ENCODE data around the gene ZNF267. TPM values are rescaled to one million over a fixed set of nuclear protein-coding genes. Genes with fewer than 3 reads are reported as not detected.

Gene ZNF267
- total RNA-seq, 1 experiment from 2014 or later, result 15.9 TPM

- CTCF ChIA-PET, result no interaction called here
- Histone ChIP-seq H2AFZ (ENCODE audit: low read depth, low read length, poor library complexity, severe bottlenecking) (no peak overlapping the region), H3K79me2 (ENCODE audit: insufficient read depth, low read length) (peaks cover 29% of the 10 kb centered on the region), H3K9me2 (ENCODE audit: insufficient read depth) (no peaks in the 10 kb centered on the region), H3K4me1 (ENCODE audit: control insufficient read depth in 1 of 2, insufficient read depth in 2 of 2, low read length in 2 of 2) (peaks cover 10 to 27% of the 10 kb centered on the region in 2 experiments; a peak in 3 of 4 replicates), H4K20me1 (ENCODE audit: insufficient read depth) (no peaks in the 10 kb centered on the region), H3K9me3 (ENCODE audit: control insufficient read depth in 1 of 2, insufficient read depth in 1 of 2, low read depth in 1 of 2, low read length in 2 of 2) (no peaks in the 10 kb centered on the region), H3K36me3 (ENCODE audit: control insufficient read depth in 1 of 2, insufficient read depth in 2 of 2, low read length in 2 of 2) (peaks cover 0 to 5% of the 10 kb centered on the region in 2 experiments; a peak in 2 of 4 replicates), H3K27ac (ENCODE audit: low read depth, low read length) (no peak overlapping the region), H3K9ac (ENCODE audit: low read length) (no peak overlapping the region), H3K27me3 (ENCODE audit: insufficient read depth, low read length) (no peaks in the 10 kb centered on the region), H3K4me3 (replicated peaks in 1 of 2; ENCODE audit: low read depth in 1 of 2, low read length in 2 of 2) (no peak overlapping the region), H3K4me2 (ENCODE audit: low read length) (no peak overlapping the region)
- intact Hi-C loops (cut with micrococcal nuclease), result loop anchor here (10.0 kb wide), 1 partner anchor 367 kb away; the partner anchor contains the start of gene RUSF1
- DNase-seq (ENCODE audit: low read depth, low spot score), result no peak
- RAD21 ChIA-PET (ENCODE audit: low non-redundant PET in 1 of 2, low total read pairs in 2 of 2, uncharacterized antibody in 2 of 2, unreplicated experiment in 2 of 2), result no interaction called here
- POLR2A ChIA-PET, result no interaction called here
- TF ChIP-seq YY1 (IDR thresholded peaks at IDR 0.05; ENCODE audit: extremely low read depth, insufficient replicate concordance, low read depth, low read length), result no peak
- no peak for TF ChIP-seq CTCF (IDR thresholded peaks at IDR 0.05 in 2 of 3, conservative IDR thresholded peaks at IDR 0.05 in 1 of 3; ENCODE audit: borderline replicate concordance in 1 of 3, insufficient read depth in 1 of 3, low read depth in 2 of 3, low read length in 2 of 3)
- no peak for TF ChIP-seq RAD21 (IDR thresholded peaks at IDR 0.05; ENCODE audit: low read depth)
- TF ChIP-seq EGR1 (IDR thresholded peaks at IDR 0.05; ENCODE audit: low read depth), result no peak
- TF ChIP-seq EZH2 (IDR thresholded peaks at IDR 0.05), result no peak
- TF ChIP-seq EZH2phosphoT487 (IDR thresholded peaks at IDR 0.05; ENCODE audit: borderline replicate concordance), result no peak
- no peak for TF ChIP-seq TCF7L2 (IDR thresholded peaks at IDR 0.05; ENCODE audit: borderline replicate concordance, extremely low read depth, insufficient read depth, insufficient read length)
- TF ChIP-seq POLR2AphosphoS5 (IDR thresholded peaks at IDR 0.05; ENCODE audit: low read depth, low read length), result no peak
- TF ChIP-seq SIN3A (IDR thresholded peaks at IDR 0.05; ENCODE audit: low read depth), result no peak
- no peak for TF ChIP-seq SP1 (IDR thresholded peaks at IDR 0.05; ENCODE audit: low read depth)
- no TSS peak for BruUV-seq (replicated peaks)
- ATAC-seq, result no peak
Measured at GRCh38 chr16:31871510-31871909, 2.1 kb upstream of the ZNF267 start.

Measured in HCT116 (cell line).